Measurements from ENCODE around the gene FHDC1.

- TF ChIP-seq CTCF (IDR thresholded peaks at IDR 0.05) (no peak), POLR2AphosphoS5 (IDR thresholded peaks at IDR 0.05; ENCODE audit: low read depth, low read length) (no peak), REST (IDR thresholded peaks at IDR 0.05; ENCODE audit: insufficient read depth in 1 of 2, low read depth in 2 of 2, low read length in 1 of 2) (no peak), TCF7L2 (IDR thresholded peaks at IDR 0.05; ENCODE audit: low read depth, low read length) (no peak)
These were observed 69.8 kb downstream of the FHDC1 start for GRCh38 chr4:153005899-153006381.
